Measurements from ENCODE around the gene TYR. TPM values are rescaled to one million over a fixed set of nuclear protein-coding genes. Genes with fewer than 3 reads are reported as not detected.
"Not testable (repeated sequence)": the region's sequence is repeated elsewhere in the genome, so short reads cannot be mapped to it uniquely, and the experiment has no call there.

The TYR gene
- total RNA-seq, 2 experiments from 2014 or later: not detected

DNA sequence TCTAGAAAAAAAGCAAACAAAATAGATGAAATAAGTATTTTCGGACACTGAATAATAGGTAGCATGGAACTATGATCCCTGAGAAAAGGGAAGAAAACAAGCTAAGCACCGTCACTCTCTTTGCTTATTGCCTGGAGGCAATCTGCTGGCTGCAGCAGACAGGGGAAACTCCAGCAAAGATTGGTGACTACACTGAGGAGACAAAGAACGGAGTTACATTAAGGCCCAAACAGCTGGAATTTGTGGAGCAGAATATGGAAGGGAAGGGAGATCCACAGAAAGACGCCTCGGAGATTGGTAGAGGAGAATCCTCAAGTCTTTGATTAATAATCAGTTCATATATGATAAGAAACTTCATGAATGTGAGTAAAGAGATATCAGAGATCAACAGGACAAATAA lies 150.2 kb downstream of the TYR start:
- CTCF ChIA-PET: no interaction called here
- DNase-seq: no peak
- POLR2A ChIA-PET: no interaction called here
- TF ChIP-seq, protein P1, sequence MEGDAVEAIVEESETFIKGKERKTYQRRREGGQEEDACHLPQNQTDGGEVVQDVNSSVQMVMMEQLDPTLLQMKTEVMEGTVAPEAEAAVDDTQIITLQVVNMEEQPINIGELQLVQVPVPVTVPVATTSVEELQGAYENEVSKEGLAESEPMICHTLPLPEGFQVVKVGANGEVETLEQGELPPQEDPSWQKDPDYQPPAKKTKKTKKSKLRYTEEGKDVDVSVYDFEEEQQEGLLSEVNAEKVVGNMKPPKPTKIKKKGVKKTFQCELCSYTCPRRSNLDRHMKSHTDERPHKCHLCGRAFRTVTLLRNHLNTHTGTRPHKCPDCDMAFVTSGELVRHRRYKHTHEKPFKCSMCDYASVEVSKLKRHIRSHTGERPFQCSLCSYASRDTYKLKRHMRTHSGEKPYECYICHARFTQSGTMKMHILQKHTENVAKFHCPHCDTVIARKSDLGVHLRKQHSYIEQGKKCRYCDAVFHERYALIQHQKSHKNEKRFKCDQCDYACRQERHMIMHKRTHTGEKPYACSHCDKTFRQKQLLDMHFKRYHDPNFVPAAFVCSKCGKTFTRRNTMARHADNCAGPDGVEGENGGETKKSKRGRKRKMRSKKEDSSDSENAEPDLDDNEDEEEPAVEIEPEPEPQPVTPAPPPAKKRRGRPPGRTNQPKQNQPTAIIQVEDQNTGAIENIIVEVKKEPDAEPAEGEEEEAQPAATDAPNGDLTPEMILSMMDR (IDR thresholded peaks at IDR 0.05): no peak
- Mint-ChIP-seq H3K4me1 (ENCODE audit: low read depth) (no peaks in the 10 kb centered on the region), H3K27me3 (no peaks in the 10 kb centered on the region), H3K4me3 (no peak overlapping the region), H3K27ac (no peak overlapping the region), H3K9me3 (no peaks in the 10 kb centered on the region), H3K36me3 (ENCODE audit: low read depth) (no peaks in the 10 kb centered on the region)
- intact Hi-C loops (cut with micrococcal nuclease): no loop called here
- ATAC-seq: no peak

DNA sequence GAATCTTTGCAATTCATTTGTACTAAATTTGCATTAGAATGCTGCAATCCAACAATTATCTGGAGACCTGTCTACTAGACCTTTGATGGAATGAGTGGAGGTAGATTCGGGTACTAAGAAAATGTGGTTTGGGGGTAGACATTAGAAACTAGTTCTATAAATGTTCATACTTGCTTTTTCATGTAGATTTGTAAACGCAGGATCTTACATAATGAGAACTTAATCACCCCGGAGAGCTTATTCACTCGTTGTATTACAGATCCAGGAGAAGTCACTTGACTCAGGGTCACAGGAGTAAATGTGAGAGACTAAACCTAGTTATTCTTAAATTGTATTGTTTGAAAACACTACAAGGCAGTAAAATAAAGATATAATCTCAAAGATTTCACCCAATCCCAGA lies 154.3 kb downstream of the TYR start:
- H3K27me3 Mint-ChIP-seq; H3K4me1 Mint-ChIP-seq (ENCODE audit: low read depth); DNase-seq; H3K27ac Mint-ChIP-seq; intact Hi-C loops (cut with micrococcal nuclease); POLR2A ChIA-PET; ATAC-seq; H3K9me3 Mint-ChIP-seq; CTCF ChIA-PET; H3K4me3 Mint-ChIP-seq; H3K36me3 Mint-ChIP-seq (ENCODE audit: low read depth): not testable (repeated sequence)

DNA sequence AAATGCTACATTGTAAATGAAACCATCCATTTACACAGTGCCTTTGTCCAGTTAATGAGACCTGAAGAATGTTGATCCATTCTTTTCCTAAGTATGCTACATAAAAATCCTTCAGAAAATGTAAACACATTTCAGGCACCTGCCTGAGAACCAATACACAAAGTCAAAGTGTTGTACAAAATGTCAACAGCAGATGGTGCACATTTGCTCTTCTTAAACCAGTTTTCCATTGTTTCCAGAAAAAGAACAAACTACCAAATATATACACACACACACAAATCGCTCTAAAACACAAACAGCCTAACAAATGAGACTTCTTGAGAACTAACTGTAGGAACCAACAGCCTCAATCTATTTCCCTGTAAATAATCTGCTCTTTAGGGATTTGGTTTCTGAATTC lies 156.0 kb downstream of the TYR start:
- H3K9me3 Mint-ChIP-seq; ATAC-seq; DNase-seq; H3K4me3 Mint-ChIP-seq; H3K27me3 Mint-ChIP-seq; H3K27ac Mint-ChIP-seq; H3K36me3 Mint-ChIP-seq (ENCODE audit: low read depth); POLR2A ChIA-PET; CTCF ChIA-PET; intact Hi-C loops (cut with micrococcal nuclease); H3K4me1 Mint-ChIP-seq (ENCODE audit: low read depth): not testable (repeated sequence)

DNA sequence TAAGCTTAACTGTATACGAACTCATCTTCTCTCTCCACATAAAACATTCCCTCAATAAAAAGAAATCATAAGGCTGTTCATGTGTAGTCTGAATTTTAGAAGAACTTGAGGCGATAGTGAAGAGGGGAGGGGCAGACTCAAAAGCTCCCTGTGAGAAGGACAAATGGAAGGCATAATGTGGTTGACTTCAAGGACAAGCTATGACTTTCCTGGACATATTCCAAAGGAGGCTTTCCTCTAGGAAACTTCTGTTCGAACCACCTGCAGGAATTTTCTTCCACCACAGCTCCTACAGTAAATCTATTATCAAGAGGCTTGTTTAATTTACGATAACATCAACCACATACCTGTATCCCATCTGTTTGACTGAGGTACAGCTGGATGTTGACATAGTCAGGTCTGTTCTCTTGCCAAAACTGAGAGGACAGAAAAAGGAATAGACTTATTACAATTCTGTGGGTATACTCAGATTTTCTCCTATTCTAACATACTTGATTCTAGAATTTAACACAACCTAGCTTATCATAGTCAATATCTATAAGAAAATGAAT lies 159.5 kb downstream of the TYR start:
- intact Hi-C loops (cut with micrococcal nuclease); H3K4me1 Mint-ChIP-seq (ENCODE audit: low read depth); CTCF ChIA-PET; H3K9me3 Mint-ChIP-seq; H3K27me3 Mint-ChIP-seq; ATAC-seq; POLR2A ChIA-PET; DNase-seq; H3K36me3 Mint-ChIP-seq (ENCODE audit: low read depth); H3K27ac Mint-ChIP-seq; H3K4me3 Mint-ChIP-seq: not testable (repeated sequence)

DNA sequence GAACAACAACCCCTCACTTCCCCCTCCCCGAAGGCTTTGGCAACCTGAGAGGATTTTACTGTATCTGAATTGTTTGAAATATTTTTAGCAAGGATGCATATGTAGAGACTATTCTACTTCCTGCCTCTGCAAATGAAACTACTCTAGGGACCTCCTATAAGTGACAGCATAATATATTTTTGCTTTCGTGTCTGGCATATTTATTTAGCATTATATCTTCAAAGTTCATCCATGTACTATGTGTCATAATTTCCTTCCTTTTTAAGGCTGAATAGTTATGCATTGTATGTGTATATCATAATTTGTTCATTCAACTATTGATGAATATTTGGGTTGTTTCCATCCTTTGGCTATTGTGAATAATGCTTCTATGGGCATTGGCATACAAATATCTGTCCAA lies 160.4 kb downstream of the TYR start:
- H3K9me3 Mint-ChIP-seq; POLR2A ChIA-PET; DNase-seq; intact Hi-C loops (cut with micrococcal nuclease); CTCF ChIA-PET; ATAC-seq; H3K27ac Mint-ChIP-seq; H3K36me3 Mint-ChIP-seq (ENCODE audit: low read depth); H3K4me3 Mint-ChIP-seq; H3K4me1 Mint-ChIP-seq (ENCODE audit: low read depth); H3K27me3 Mint-ChIP-seq: not testable (repeated sequence)

DNA sequence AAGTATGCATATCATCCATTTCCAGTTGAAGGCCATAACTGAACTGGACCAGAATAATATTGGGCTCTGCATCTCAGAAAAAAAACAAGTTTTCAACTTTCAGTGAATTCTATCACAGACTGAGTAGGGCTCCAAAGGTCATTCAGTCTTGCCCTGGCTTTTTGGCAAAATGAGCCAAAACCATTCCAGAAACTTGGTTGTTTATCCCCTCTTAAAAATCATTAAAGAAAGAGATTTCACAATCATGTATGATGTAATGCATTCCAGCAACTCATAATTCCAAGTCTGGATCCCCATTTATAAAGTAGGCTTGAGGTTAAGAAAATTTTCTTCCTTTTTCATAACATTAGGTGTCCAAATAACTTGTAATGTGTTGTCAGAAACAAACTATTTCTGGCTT lies 162.8 kb downstream of the TYR start:
- H3K27me3 Mint-ChIP-seq: not testable (repeated sequence)

DNA sequence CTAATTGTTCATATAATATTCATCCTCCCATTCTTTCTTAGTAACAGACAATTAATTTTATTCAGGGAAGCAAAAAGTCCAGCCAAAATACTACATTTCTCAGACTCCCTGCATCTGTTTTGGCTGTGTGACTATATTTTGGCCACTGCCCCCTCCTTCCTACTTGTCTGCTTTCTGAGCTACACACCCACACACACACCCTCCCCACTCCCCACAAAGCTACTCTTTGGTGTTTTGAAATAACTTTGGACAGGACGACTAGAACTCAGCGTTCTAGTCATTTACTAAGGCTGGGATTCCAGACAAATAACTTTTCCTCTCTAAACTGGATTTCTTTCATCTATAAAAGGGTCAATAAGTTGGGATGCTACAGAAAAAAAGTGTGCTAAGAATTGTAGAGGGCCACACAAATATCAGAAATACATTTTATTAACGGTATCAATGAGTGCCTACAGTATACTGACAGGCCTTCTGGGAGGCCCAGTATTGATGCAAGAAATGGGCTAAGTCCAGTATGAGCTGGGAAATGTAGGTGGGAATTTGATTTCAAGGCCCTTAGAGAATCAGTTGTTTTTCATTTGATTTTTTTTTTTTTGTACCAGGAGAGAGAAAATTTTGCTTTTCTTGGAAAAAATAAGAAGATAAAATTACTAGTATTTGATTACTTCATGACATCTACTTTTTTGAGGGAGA lies 165.4 kb downstream of the TYR start:
- ATAC-seq; H3K27ac Mint-ChIP-seq; CTCF ChIA-PET; H3K4me1 Mint-ChIP-seq (ENCODE audit: low read depth); intact Hi-C loops (cut with micrococcal nuclease); H3K36me3 Mint-ChIP-seq (ENCODE audit: low read depth); POLR2A ChIA-PET; H3K27me3 Mint-ChIP-seq; H3K4me3 Mint-ChIP-seq; H3K9me3 Mint-ChIP-seq; DNase-seq: not testable (repeated sequence)

More for the DNA sequence above, 162.8 kb downstream of the TYR start:
- H3K9me3 Mint-ChIP-seq; POLR2A ChIA-PET; DNase-seq; intact Hi-C loops (cut with micrococcal nuclease); H3K36me3 Mint-ChIP-seq (ENCODE audit: low read depth); H3K4me3 Mint-ChIP-seq; CTCF ChIA-PET; H3K27ac Mint-ChIP-seq; H3K4me1 Mint-ChIP-seq (ENCODE audit: low read depth); ATAC-seq: not testable (repeated sequence)

Other genes starting within 250 kb of the TYR start
- gene GRM5, start 111.9 kb upstream of the TYR start, total RNA-seq: not detected

Data from activated CD8-positive, alpha-beta T cell treated with anti-CD3 and anti-CD28 coated beads for 36 hours (primary cell).